ENCODE results near the gene TIGAR. TPM values are rescaled to one million over a fixed set of nuclear protein-coding genes. Genes with fewer than 3 reads are reported as not detected.

The TIGAR gene
- total RNA-seq, 1 experiment from 2014 or later, result 27.5 TPM

GRCh38 chr12:4324366-4324765 lies 3.4 kb downstream of the TIGAR start:
- Histone ChIP-seq H3K9me3 (ENCODE audit: control insufficient read depth, low read depth, low read length) (no peaks in the 10 kb centered on the region), H4K8ac (replicated peaks; ENCODE audit: insufficient read length, low read depth, low read length) (no peak overlapping the region), H3K79me1 (ENCODE audit: insufficient read depth, low read depth, low read length, poor library complexity, severe bottlenecking) (peaks cover 7% of the 10 kb centered on the region), H3K9ac (ENCODE audit: extremely low read depth, insufficient read length, low read length) (no peak overlapping the region), H4K20me1 (ENCODE audit: control insufficient read depth, insufficient read depth, insufficient read length) (no peaks in the 10 kb centered on the region), H2BK5ac (ENCODE audit: insufficient read length, low read length) (no peak overlapping the region), H3K23ac (ENCODE audit: insufficient read length, low read depth, low read length) (no peak overlapping the region), H3K4me1 (ENCODE audit: insufficient read depth, low read length) (no peaks in the 10 kb centered on the region; the same call in 1 of the 2 replicates), H2BK15ac (ENCODE audit: low read depth, low read length) (no peak overlapping the region), H3K27ac (ENCODE audit: insufficient read length, low read depth, low read length) (no peak overlapping the region), H3K23me2 (ENCODE audit: insufficient read length, low read depth, low read length, poor library complexity, severe bottlenecking) (peaks cover 4% of the 10 kb centered on the region), H2BK20ac (ENCODE audit: low read depth, low read length, poor library complexity, severe bottlenecking) (no peak overlapping the region), H3T11ph (ENCODE audit: low read length) (no peak overlapping the region), H3K56ac (ENCODE audit: insufficient read length, low read depth, low read length) (no peak overlapping the region), H4K5ac (ENCODE audit: insufficient read length, low read depth, low read length) (no peak overlapping the region), H3K4me2 (ENCODE audit: insufficient read depth, insufficient read length, low read length) (no peak overlapping the region), H4K91ac (ENCODE audit: insufficient read length, low read depth, low read length) (no peak overlapping the region), H2AK5ac (ENCODE audit: insufficient read length, low read length) (no peak overlapping the region), H3K14ac (ENCODE audit: insufficient read depth, low read length) (no peak overlapping the region), H3K18ac (ENCODE audit: insufficient read length, low read depth, low read length) (no peak overlapping the region), H3K4ac (ENCODE audit: low read depth, low read length) (no peak overlapping the region), H2AFZ (ENCODE audit: low read length) (no peak overlapping the region), H2BK120ac (ENCODE audit: low read depth, low read length, poor library complexity, severe bottlenecking) (no peak overlapping the region), H3K79me2 (ENCODE audit: insufficient read depth, low read length) (peaks cover 2% of the 10 kb centered on the region; the same call in 1 of the 2 replicates), H3K27me3 (ENCODE audit: insufficient read depth, low read length) (no peaks in the 10 kb centered on the region), H2BK12ac (ENCODE audit: insufficient read length, low read depth, low read length) (no peak overlapping the region)
- no peak for DNase-seq
- no peak for TF ChIP-seq CTCF (conservative IDR thresholded peaks at IDR 0.05)
- peaks cover 10 to 18% (median 18%) of the 10 kb centered on the region in 3 experiments for H3K36me3 Mint-ChIP-seq (ENCODE audit: insufficient read depth in 1 of 3, low read depth in 3 of 3)
- peaks cover 20% of the 10 kb centered on the region in 2 experiments for H3K4me1 Mint-ChIP-seq
- peaks cover 6% of the 10 kb centered on the region for H3K27me3 Mint-ChIP-seq (ENCODE audit: low read depth)
- no CpG with 5 or more reads among the region's 28 CpGs for WGBS (ENCODE audit: extremely low coverage, insufficient read length, low lambda C conversion rate)
- H3K9me3 Mint-ChIP-seq, result peaks cover 3 to 4% of the 10 kb centered on the region in 2 experiments
- H3K4me3 Mint-ChIP-seq, result no peak overlapping the region
- peak overlapping the region in 1 of 3 experiments; percentile 57; a peak in 1 of 7 replicates for H3K27ac Mint-ChIP-seq
